Tibial artery (tissue), 4 donors: ENCODE data around the gene CCDC85B.

Experiments used
- DNase-seq, 2 donors: peaks; one replicate each; pipeline ENCODE4 v3.0.0-alpha.2; 2019
- H3K27ac ChIP-seq, 2 donors: fragments of 200-600 bp; sonication (generic) in 1 of 2; 1 replicate in 1 of 2; 2 replicates in 1 of 2; pipeline ENCODE4 v1.5.1; 2018 to 2019; ENCODE audit warnings: mild to moderate bottlenecking in 1 of 2
- H3K27me3 ChIP-seq, 2 donors: fragments of 200-600 bp; sonication (generic) in 1 of 2; one replicate each; pipeline versions ENCODE4 v1.5.1 to v1.6.0; 2016 to 2019
- H3K36me3 ChIP-seq, 3 donors: fragments of 200-600 bp; sonication (generic) in 2 of 3; one replicate each; pipeline ENCODE4 v1.5.1; 2016 to 2019; ENCODE audit warnings: mild to moderate bottlenecking in 2 of 3
- H3K4me1 ChIP-seq, 4 donors: fragments of 200-600 bp; sonication (generic) in 2 of 4; 1 replicate in 3 of 4; 2 replicates in 1 of 4; pipeline ENCODE4 v1.5.1; 2016 to 2019
- H3K4me3 ChIP-seq, 2 donors: fragments of 200-600 bp; sonication (generic) in 1 of 2; 1 replicate in 1 of 2; 2 replicates in 1 of 2; pipeline ENCODE4 v1.5.1; 2018 to 2019; ENCODE audit warnings: mild to moderate bottlenecking in 2 of 2
- H3K9me3 ChIP-seq, 3 donors: fragments of 200-600 bp; sonication (generic) in 1 of 3; one replicate each; pipeline ENCODE4 v1.5.1; 2016 to 2019
- intact Hi-C: fragments of 100-400 bp; cut with DNase I; formaldehyde crosslinking; loops from one replicate; pipeline ENCODE4 v1.15.0; 2023; ENCODE audit warnings: low total_unique reads
- TF ChIP-seq, protein P1 (sequence below), 2 experiments: fragments of 200-600 bp in 1 of 2; fragments of 450-650 bp in 1 of 2; IDR thresholded peaks; one replicate each; pipeline ENCODE4 v1.5.1; 2017 to 2019; ENCODE audit warnings: antibody characterized with exemption in 2 of 2, mild to moderate bottlenecking in 1 of 2, moderate library complexity in 1 of 2

The CCDC85B gene

DNA sequence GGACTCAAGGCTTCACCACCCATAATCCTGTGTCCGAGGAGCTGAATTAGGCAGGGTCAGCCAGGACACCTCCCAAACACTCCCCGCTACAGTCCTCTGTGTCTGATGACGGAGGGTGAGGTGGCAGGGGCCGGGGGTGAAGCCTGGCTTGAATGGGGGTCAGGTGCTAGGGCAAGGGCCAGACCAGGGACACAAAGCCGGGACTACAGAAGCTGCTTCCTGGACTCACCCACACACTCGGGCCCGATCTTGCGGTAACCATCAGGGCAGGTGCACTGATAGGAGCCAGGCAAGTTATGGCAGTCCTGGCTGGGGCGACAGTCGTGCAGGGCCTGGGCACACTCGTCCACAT is 20.2 kb upstream of the CCDC85B start:
- TF ChIP-seq, protein P1, sequence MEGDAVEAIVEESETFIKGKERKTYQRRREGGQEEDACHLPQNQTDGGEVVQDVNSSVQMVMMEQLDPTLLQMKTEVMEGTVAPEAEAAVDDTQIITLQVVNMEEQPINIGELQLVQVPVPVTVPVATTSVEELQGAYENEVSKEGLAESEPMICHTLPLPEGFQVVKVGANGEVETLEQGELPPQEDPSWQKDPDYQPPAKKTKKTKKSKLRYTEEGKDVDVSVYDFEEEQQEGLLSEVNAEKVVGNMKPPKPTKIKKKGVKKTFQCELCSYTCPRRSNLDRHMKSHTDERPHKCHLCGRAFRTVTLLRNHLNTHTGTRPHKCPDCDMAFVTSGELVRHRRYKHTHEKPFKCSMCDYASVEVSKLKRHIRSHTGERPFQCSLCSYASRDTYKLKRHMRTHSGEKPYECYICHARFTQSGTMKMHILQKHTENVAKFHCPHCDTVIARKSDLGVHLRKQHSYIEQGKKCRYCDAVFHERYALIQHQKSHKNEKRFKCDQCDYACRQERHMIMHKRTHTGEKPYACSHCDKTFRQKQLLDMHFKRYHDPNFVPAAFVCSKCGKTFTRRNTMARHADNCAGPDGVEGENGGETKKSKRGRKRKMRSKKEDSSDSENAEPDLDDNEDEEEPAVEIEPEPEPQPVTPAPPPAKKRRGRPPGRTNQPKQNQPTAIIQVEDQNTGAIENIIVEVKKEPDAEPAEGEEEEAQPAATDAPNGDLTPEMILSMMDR (IDR thresholded peaks at IDR 0.05), result no peak
- Histone ChIP-seq H3K4me3 (no peak overlapping the region), H3K36me3 (peaks cover 4 to 52% (median 40%) of the 10 kb centered on the region in 3 donors), H3K27me3 (no peaks in the 10 kb centered on the region), H3K27ac (peak overlapping the region in 1 of 2 donors; percentile 98), H3K9me3 (no peaks in the 10 kb centered on the region), H3K4me1 (peaks cover 0 to 34% (median 26%) of the 10 kb centered on the region in 4 donors)
- peak in 1 of 2 donors; percentile 64 for DNase-seq
- intact Hi-C loops, result no loop called here

DNA sequence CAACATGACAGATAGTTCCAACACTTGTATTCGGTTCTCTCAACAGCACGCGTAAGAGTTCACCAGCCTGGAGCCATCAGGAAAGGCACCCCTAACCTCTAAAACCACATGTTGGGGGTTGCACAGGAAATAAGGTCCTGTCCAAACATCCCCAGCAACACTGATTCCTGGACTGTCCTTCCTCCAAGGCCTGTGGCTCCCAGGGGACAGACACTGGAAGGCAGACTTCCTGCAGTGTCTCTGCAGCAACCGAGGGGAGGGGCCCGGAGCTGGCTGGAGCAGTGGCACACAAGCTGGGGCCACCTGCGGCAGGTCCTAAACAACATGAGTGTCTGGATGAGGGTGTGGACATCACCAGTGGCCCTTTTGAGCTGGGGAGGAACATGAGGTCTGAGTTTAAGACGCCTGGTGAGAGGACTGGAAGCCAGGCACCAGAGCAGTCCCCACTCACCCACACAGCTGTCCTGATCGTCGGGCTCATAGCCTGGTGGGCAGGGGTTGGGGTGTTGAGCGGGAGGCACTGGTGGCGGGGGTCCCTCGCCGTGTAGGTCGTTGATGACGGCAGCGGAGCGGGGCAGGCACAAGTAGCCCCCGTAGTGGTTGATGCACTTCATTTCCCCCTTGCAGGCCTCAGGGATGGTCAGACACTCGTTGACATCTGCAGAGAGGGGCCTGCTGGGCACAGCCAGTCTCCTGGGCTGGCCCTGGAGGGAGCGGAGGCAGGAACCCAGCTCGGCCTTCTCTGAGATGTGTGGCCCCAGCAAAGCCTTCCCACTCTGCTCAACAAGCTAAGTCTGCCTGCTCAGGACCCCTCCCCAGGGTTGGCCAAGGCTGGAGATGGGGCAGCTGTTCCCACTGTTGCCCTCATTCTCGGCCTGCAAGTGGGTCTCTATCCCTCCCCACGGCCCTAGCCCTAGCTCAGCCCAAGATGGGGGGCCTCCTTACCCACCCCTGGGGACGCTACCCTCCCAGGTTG is 19.5 kb upstream of the CCDC85B start:
- TF ChIP-seq, protein P1 (IDR thresholded peaks at IDR 0.05), result no peak
- peak overlapping the region; percentile 96 to 98 for H3K27ac ChIP-seq
- H3K36me3 ChIP-seq, result peaks cover 0 to 45% (median 33%) of the 10 kb centered on the region in 3 donors
- DNase-seq, result peak in 1 of 2 donors; percentile 67
- H3K9me3 ChIP-seq, result no peaks in the 10 kb centered on the region
- H3K27me3 ChIP-seq, result no peaks in the 10 kb centered on the region
- peaks cover 0 to 34% (median 26%) of the 10 kb centered on the region in 4 donors for H3K4me1 ChIP-seq
- peak overlapping the region in 1 of 2 donors; percentile 76 for H3K4me3 ChIP-seq
- intact Hi-C loops, result no loop called here

DNA sequence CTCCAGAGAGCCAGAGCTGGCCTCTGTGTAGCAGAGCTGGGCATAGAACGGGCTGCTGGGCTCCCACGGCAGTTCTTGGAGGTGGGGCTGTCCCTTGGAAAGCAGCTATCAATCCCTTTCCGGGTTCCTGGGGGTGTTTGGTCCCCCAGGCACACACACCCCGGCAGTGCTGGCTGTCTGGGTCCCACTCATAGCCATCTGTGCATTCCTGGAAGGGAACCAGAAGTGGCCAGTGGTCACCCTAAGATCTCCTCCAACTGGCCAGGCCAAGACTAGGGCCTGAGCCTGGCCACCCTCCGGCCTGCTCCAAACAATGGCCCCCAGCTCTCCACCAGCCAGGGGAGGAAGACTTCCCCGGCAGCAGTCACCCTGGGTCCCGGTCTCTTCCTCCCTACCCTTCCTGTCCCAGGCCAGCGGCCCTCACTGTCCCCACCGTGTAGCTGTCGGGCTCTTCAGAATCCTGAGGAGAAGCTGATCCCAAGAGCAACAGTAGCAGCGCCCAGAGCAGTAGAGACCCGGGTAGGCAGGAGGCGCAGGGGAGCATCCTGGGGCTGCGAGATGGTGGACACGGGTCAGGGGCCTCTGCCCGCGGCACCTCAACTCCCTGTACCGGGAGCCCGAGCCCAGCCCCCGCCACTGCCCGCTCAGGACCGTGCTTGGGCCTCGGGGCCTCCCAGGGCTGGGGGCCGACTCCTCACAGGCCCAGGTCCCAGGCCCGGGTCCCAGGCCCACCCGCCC is 18.5 kb upstream of the CCDC85B start:
- peaks cover 0 to 34% (median 26%) of the 10 kb centered on the region in 4 donors for H3K4me1 ChIP-seq
- no peaks in the 10 kb centered on the region for H3K27me3 ChIP-seq
- H3K36me3 ChIP-seq, result peaks cover 0 to 35% (median 27%) of the 10 kb centered on the region in 3 donors
- H3K4me3 ChIP-seq, result peak overlapping the region; percentile 66 to 76
- TF ChIP-seq, protein P1 (IDR thresholded peaks at IDR 0.05), result no peak
- H3K9me3 ChIP-seq, result no peaks in the 10 kb centered on the region
- DNase-seq, result peak in 1 of 2 donors; percentile 77
- peak overlapping the region; percentile 96 to 98 for H3K27ac ChIP-seq
- intact Hi-C loops, result no loop called here

DNA sequence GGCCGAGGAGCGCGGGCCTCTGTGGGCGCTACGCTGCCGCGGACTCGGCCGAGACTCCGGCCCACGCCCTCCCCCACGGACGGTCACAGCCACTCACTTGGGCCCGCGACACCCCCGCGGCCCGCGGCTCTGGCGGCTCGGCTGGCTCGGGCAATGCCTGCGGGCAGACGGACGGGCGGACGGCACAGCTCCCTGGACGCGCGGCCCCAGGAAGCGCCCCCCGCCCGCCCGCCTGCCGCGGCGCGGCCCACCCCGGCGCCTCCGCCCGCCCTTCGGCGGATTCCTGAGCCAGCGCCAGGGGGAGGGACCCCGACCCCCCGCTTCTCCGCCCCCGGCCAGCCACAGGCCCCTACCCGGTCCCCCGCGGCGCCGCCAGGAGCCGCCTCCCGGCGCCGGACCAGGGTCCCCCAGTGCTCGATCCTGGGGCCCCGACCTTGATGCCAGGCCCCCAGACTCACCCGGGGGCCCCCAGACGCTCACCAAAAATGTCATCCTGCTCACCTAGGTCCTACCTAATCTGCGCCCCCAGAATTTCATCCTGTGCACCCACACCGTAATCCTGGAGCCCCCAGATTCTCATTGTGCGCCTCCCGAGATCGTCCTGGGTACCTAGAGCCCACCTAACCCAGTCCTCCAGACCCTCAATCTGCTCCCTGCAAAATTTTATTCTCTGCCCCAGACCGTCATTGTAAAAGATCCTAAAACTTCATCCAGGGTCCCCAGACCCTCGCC is 17.7 kb upstream of the CCDC85B start, which contains the start of gene EFEMP2:
EFEMP2 (minus strand) TSS at position 215 of the 732 bp plus-strand sequence. CDS start 446 bp downstream, outside the sequence.
- peak in 1 of 2 donors; percentile 74 for DNase-seq

More for the DNA sequence above, 17.7 kb upstream of the CCDC85B start, which contains the start of gene EFEMP2:
- H3K27me3 ChIP-seq, result no peaks in the 10 kb centered on the region
- peak within 1 kb of the TSS; percentile 96 to 98 for H3K27ac ChIP-seq
- H3K36me3 ChIP-seq, result peaks cover 0 to 27% (median 20%) of the 10 kb centered on the region in 3 donors
- no peaks in the 10 kb centered on the region for H3K9me3 ChIP-seq
- H3K4me1 ChIP-seq, result peaks cover 0 to 34% (median 26%) of the 10 kb centered on the region in 4 donors
- H3K4me3 ChIP-seq, result peak within 1 kb of the TSS; percentile 66 to 76
- intact Hi-C loops, result no loop called here
- TF ChIP-seq, protein P1 (IDR thresholded peaks at IDR 0.05), result no peak
